GM12864 (cell line): ENCODE data around the gene AFF1.

ENCODE experiments used
- DNase-seq: peaks from one replicate; pipeline ENCODE4 v3.0.0-alpha.2; 2011; ENCODE audit warnings: low read depth
- H3K4me3 ChIP-seq: 2 replicates; pipeline ENCODE4 v1.5.1; 2011; ENCODE audit warnings: mild to moderate bottlenecking, low read depth, low read length, control low read depth
- TF ChIP-seq, protein P1 (sequence below): IDR thresholded peaks from 2 replicates; pipeline ENCODE4 v1.5.1; 2011; ENCODE audit warnings: low read depth, mild to moderate bottlenecking, moderate library complexity, low read length, control low read depth, inconsistent platforms; ENCODE audit errors: missing control alignments

AFF1 gene

DNA sequence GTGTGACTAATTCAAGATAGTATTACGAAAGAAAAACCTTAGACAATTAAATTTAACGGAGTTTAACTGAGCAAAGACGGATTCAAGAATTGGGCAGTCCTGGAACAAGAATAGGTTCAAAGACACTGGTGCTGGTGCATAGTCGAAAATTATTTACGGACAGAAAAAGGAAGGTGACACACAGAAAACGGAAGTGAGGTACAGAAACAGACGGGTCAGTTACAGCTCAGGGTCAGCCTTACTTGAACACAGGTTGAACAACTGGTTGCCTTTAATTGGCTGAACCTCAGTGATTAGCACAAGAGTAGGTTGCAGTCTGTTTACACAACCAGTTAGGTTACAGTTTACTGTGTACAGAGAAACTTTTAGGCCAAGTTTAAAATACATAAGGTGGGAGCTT, 254.1 kb downstream of the AFF1 start:
- DNase-seq, result no peak
- TF ChIP-seq, protein P1, sequence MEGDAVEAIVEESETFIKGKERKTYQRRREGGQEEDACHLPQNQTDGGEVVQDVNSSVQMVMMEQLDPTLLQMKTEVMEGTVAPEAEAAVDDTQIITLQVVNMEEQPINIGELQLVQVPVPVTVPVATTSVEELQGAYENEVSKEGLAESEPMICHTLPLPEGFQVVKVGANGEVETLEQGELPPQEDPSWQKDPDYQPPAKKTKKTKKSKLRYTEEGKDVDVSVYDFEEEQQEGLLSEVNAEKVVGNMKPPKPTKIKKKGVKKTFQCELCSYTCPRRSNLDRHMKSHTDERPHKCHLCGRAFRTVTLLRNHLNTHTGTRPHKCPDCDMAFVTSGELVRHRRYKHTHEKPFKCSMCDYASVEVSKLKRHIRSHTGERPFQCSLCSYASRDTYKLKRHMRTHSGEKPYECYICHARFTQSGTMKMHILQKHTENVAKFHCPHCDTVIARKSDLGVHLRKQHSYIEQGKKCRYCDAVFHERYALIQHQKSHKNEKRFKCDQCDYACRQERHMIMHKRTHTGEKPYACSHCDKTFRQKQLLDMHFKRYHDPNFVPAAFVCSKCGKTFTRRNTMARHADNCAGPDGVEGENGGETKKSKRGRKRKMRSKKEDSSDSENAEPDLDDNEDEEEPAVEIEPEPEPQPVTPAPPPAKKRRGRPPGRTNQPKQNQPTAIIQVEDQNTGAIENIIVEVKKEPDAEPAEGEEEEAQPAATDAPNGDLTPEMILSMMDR, result no peak
- no peak overlapping the region for H3K4me3 ChIP-seq
